Activated CD8-positive, alpha-beta memory T cell treated with anti-CD3 and anti-CD28 coated beads for 1 hour (primary cell): ENCODE data around the gene NBPF6.
"Not testable (repeated sequence)": the region's sequence is repeated elsewhere in the genome, so short reads cannot be mapped to it uniquely, and the experiment has no call there.

Source experiments
- DNase-seq, 2 donors: peaks; one replicate each; pipeline ENCODE4 v3.0.0-alpha.2; 2020; ENCODE audit warnings: low read depth in 1 of 2; ENCODE audit errors: extremely low read depth in 1 of 2

The NBPF6 gene

GRCh38 chr1:108450043-108450442 lies at the start of gene NBPF6:
TSS of gene NBPF6 (plus strand) at chr1:108450343. CDS start at chr1:108450602, 259 bp downstream.
- not testable (repeated sequence) for DNase-seq

- not testable (repeated sequence) for DNase-seq
Observed at GRCh38 chr1:108411098-108411833, 38.9 kb upstream of the NBPF6 start.

- not testable (repeated sequence) for DNase-seq
Observed at GRCh38 chr1:108420129-108420528, 30.0 kb upstream of the NBPF6 start.

GRCh38 chr1:108421061-108421916 lies 28.9 kb upstream of the NBPF6 start:
- DNase-seq: not testable (repeated sequence)

DNA sequence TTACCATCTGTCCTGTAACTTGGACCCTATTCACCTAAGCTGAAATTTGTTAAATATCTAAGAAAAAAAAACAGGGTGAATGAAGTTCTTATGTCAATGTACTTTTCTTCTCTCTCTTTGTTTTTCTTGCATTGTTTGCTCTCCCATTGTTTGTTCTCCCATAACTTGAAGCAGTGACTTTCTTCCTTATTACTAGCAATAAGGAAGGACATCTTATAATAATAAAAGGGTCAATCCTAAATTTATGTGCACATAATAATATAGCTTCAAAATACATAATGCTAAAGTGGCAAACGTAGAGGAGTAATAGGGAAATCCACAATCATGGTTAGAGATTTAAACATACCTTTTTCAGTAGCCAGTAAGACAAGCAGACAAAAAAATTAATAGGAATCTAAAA lies 23.3 kb upstream of the NBPF6 start:
- not testable (repeated sequence) for DNase-seq

DNA sequence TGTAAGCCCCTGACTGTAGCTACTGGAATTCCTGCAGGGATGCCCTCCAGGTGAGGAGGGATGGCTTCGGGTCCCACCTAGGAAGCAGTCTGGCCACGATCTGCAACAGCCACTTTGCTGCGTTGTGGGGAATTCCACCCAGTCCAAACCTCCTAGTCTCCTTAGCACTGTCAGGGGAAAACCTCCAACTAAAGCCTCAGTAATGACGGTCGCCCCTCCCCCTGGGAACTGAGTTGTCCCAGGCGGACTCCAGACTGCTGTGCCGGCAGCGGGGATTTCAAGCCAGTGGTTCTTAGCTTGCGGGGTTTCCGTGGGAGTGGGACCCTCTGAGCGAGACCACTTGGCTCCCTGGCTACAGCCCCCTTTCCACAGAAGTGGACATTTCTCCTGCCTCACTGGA lies 18.1 kb upstream of the NBPF6 start:
- DNase-seq: not testable (repeated sequence)

- not testable (repeated sequence) for DNase-seq
Observed at GRCh38 chr1:108433404-108433803, 16.7 kb upstream of the NBPF6 start.

GRCh38 chr1:108438536-108438935 lies 11.6 kb upstream of the NBPF6 start:
- not testable (repeated sequence) for DNase-seq

DNA sequence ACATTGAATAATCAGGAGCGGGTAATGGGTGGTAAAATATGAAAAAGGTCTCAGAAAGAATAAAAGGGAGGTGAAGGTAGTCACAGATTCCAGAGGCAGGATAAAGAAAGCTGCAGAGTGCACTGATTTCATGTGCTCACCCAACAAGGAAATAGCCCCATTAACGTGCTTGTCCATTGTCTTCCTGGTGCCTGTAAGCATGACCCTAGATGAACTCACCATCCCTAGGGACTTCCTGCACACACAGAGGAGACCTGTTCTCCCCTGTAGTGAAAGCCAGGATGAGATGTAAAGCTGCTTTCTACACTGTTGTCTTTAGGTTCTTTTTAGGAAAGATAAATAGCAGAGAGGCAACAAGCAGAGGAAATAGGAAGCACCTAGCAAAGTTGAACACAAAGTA lies 4.4 kb downstream of the NBPF6 start:
- not testable (repeated sequence) for DNase-seq

DNA sequence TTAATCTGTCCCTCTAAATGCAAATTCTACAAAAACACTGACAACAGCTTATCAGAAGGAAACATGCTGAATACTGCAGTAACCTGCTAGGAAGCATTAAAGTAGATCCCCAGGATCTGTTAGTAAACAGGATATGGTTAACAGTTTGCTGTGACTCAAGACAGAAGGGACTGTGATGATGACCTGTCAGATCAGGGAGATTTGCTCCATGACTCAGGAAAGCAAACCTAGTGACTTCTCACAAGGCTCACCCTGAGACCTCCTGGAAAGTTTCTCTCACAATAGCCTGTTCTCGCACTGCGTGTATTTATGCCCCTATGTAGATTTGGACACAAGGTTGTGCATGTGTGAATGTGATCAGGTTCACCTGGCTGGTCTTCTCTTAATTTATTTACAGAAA lies 8.5 kb downstream of the NBPF6 start:
- DNase-seq: not testable (repeated sequence)

DNA sequence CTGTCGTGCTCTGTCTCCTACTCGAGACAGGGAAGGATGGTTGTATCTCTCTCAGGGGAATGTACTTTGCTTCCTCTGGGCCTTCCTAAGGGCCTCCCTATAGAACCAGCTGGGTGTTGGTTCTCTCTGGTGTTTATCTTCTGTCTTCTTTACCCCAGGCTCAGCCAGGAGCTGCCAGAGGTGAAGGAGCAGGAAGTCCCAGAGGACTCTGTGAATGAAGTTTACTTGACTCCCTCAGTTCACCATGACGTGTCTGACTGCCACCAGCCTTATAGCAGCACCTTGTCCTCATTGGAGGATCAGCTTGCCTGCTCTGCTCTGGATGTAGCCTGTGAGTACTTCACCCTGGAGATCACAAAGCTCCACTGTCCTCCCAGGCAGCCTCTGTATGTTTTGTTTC lies 11.6 kb downstream of the NBPF6 start:
- not testable (repeated sequence) for DNase-seq

GRCh38 chr1:108463962-108464361 lies 13.8 kb downstream of the NBPF6 start:
- DNase-seq: not testable (repeated sequence)

- DNase-seq: not testable (repeated sequence)
Observed at GRCh38 chr1:108466166-108466565, 16.0 kb downstream of the NBPF6 start.

- not testable (repeated sequence) for DNase-seq
Observed at GRCh38 chr1:108467155-108467554, 17.0 kb downstream of the NBPF6 start.

DNA sequence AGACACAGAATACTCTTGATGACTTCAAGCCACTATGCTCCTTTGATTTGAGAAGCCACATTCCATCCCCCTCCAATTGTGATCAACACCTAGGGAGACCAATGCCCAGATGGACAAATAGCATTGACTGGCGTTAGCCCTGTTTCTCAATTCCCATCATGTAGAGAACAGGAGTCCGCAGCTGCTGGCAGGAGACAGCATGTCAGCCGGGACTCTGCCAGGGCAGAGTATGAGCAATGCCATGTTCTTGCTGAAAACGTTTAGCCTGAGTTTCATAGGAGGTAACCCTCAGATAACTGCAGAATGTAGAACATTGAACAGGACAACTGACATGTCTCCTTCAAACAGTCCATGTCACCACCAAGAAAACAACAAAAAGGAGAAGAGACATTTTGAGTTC lies 20.6 kb downstream of the NBPF6 start:
- DNase-seq: not testable (repeated sequence)

DNA sequence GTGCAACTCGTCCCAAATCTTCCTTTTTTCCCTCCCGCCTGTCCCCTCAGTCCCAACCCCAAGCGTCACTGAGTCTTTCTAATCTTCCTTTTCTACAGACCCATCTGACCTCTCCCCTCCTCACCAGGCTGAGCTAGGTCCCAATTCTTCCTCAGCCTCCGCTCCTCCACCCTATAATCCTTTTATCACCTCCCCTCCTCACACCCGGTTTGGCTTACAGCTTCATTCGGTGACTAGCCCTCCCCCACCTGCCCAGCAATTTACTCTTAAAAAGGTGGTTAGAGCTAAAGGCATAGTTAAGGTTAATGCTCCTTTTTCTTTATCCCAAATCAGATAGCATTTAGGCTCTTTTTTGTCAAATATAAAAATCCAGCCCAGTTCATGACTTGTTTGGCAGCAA lies 24.4 kb downstream of the NBPF6 start:
- DNase-seq: not testable (repeated sequence)

DNA sequence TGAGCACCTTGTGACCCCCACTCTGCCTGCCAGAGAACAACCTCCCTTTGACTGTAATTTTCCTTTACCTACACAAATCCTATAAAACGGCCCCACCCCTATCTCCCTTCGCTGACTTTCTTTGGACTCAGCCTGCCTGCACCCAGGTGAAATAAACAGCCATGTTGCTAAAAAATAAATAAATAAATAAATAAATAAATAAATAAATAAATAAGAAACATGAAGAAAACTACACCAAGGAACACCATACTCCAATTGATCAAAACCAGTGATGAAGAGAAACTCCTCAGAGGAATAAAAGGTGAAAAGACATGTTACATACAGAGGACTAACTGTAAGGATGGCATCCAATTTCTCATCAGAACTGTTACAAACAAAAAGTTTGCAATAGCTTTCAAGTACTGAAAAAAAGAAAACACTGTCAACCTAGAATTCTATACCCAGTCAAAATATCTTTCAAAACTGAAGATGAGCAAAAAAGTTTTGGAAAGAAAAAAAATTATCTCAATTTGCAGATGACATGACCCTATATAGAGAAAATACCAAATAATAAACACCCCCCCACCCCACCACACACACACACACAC lies 28.4 kb downstream of the NBPF6 start:
- DNase-seq: no peak

- no peak for DNase-seq
Observed at GRCh38 chr1:108482708-108483107, 32.6 kb downstream of the NBPF6 start.

GRCh38 chr1:108485990-108486389 lies 35.8 kb downstream of the NBPF6 start:
- DNase-seq: not testable (repeated sequence)

GRCh38 chr1:108486707-108487106 lies 36.6 kb downstream of the NBPF6 start:
- DNase-seq: not testable (repeated sequence)

- DNase-seq: not testable (repeated sequence)
Observed at GRCh38 chr1:108495008-108495407, 44.9 kb downstream of the NBPF6 start.
